Eye (tissue), 1 donor: ENCODE data around the gene C1orf115.
"Not testable (repeated sequence)": the region's sequence is repeated elsewhere in the genome, so short reads cannot be mapped to it uniquely, and the experiment has no call there.

Experiments used
- DNase-seq: peaks from one replicate; pipeline ENCODE4 v3.0.0-alpha.2; 2015

C1orf115 gene

GRCh38 chr1:220690140-220691052, at the start of gene C1orf115:
C1orf115 (plus strand) TSS chr1:220690363; CDS start chr1:220690403, 40 bp downstream.
- DNase-seq, result peak; percentile 92

- no peak for DNase-seq
Observed at GRCh38 chr1:220642285-220642684, 47.9 kb upstream of the C1orf115 start.

- DNase-seq, result peak; percentile 70
Observed at GRCh38 chr1:220652995-220653394, 37.2 kb upstream of the C1orf115 start.

GRCh38 chr1:220655509-220655908, 34.7 kb upstream of the C1orf115 start:
- DNase-seq, result no peak

GRCh38 chr1:220655961-220656740, 34.0 kb upstream of the C1orf115 start:
- DNase-seq, result no peak

GRCh38 chr1:220666349-220666748, 23.8 kb upstream of the C1orf115 start:
- no peak for DNase-seq

- no peak for DNase-seq
Observed at GRCh38 chr1:220669005-220669404, 21.2 kb upstream of the C1orf115 start.

- no peak for DNase-seq
Observed at GRCh38 chr1:220670365-220670764, 19.8 kb upstream of the C1orf115 start.

- no peak for DNase-seq
Observed at GRCh38 chr1:220673921-220674320, 16.2 kb upstream of the C1orf115 start.

GRCh38 chr1:220677251-220677650, 12.9 kb upstream of the C1orf115 start:
- DNase-seq, result no peak

GRCh38 chr1:220680085-220680687, 10.0 kb upstream of the C1orf115 start:
- peak; percentile 67 for DNase-seq

- no peak for DNase-seq
Observed at GRCh38 chr1:220681220-220681880, 8.8 kb upstream of the C1orf115 start.

GRCh38 chr1:220682901-220683576, 7.1 kb upstream of the C1orf115 start:
- DNase-seq, result no peak

- not testable (repeated sequence) for DNase-seq
Observed at GRCh38 chr1:220683716-220684115, 6.4 kb upstream of the C1orf115 start.

- DNase-seq, result peak; percentile 42
Observed at GRCh38 chr1:220684890-220685289, 5.3 kb upstream of the C1orf115 start.

- DNase-seq, result no peak
Observed at GRCh38 chr1:220685879-220686278, 4.3 kb upstream of the C1orf115 start.

- DNase-seq, result no peak
Observed at GRCh38 chr1:220687809-220688208, 2.4 kb upstream of the C1orf115 start.

- no peak for DNase-seq
Observed at GRCh38 chr1:220689666-220690065, 497 bp upstream of the C1orf115 start.

- DNase-seq, result no peak
Observed at GRCh38 chr1:220691053-220691684, 1.0 kb downstream of the C1orf115 start.

GRCh38 chr1:220692436-220693228, 2.5 kb downstream of the C1orf115 start:
- DNase-seq, result no peak

- no peak for DNase-seq
Observed at GRCh38 chr1:220694866-220695382, 4.8 kb downstream of the C1orf115 start.
